Omental fat pad (tissue), 4 donors: Measurements from ENCODE around the gene PCBD1. TPM values are rescaled to one million over a fixed set of nuclear protein-coding genes. Genes with fewer than 3 reads are reported as not detected.

ENCODE experiments used
- ATAC-seq: fragments of 150-250 bp; one replicate; pipeline ENCODE4 v1.9.1; 2016; ENCODE audit warnings: mild to moderate bottlenecking, moderate library complexity; ENCODE audit not compliant: low FRiP score
- DNase-seq: peaks from one replicate; pipeline ENCODE4 v3.0.0-alpha.2; 2019; ENCODE audit warnings: low spot score
- total RNA-seq, 4 donors: library from RNA; depleted of rRNA; stranded (reverse); fragments of >200 nt; gene quantifications; one replicate each; pipeline ENCODE4 v1.1.0, GENCODE V29; 2016
- TF ChIP-seq, protein P1 (sequence below), 3 donors: fragments of 450-650 bp; IDR thresholded peaks; one replicate each; pipeline ENCODE4 v1.5.1; 2016 to 2017; ENCODE audit warnings: antibody characterized with exemption in 3 of 3, mild to moderate bottlenecking in 3 of 3, moderate library complexity in 2 of 3

The PCBD1 gene
- total RNA-seq, 4 donors from 2014 or later: 47.0 to 77.2 (median 64.3) TPM

DNA sequence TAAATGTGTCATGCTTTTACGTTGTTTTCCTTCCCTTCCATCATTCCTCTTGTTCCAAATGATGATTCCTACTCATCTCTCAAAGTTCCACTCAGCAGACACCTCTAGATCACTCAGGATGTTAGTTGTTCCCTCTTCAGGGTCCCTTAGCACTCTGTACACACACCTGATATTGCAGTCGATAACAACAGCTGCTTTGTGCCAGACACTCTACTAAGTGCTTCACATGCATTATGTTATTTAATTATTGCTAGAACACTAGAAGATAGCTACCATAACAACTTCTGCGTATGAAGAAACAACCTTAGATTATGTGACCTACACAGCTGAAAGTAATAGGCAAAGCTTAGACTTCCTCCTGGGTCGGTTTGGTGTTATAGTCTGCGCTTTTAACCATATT lies 29.6 kb downstream of the PCBD1 start:
- no peak for DNase-seq
- TF ChIP-seq, protein P1, sequence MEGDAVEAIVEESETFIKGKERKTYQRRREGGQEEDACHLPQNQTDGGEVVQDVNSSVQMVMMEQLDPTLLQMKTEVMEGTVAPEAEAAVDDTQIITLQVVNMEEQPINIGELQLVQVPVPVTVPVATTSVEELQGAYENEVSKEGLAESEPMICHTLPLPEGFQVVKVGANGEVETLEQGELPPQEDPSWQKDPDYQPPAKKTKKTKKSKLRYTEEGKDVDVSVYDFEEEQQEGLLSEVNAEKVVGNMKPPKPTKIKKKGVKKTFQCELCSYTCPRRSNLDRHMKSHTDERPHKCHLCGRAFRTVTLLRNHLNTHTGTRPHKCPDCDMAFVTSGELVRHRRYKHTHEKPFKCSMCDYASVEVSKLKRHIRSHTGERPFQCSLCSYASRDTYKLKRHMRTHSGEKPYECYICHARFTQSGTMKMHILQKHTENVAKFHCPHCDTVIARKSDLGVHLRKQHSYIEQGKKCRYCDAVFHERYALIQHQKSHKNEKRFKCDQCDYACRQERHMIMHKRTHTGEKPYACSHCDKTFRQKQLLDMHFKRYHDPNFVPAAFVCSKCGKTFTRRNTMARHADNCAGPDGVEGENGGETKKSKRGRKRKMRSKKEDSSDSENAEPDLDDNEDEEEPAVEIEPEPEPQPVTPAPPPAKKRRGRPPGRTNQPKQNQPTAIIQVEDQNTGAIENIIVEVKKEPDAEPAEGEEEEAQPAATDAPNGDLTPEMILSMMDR (IDR thresholded peaks at IDR 0.05): no peak
- ATAC-seq: no peak

DNA sequence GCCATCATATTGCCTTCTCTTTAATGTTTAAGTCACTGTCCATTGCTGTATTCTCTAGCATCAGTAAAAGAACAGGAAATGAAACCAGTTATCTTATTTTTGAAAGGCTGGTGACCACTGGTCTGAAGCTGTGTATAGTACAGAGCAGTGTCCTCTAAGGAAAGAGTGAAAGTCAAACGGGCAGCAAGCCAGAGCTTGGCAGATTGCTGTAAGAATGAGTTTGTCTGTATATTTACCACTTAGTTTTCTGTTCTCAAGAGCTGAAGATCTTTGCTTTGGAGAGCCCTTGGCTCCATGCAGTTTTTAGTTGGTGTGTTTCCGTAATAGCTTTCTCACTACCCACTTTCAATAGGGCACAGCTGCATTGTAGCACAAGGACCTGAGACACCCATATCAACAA lies 31.9 kb downstream of the PCBD1 start:
- no peak for DNase-seq
- ATAC-seq: no peak
- TF ChIP-seq, protein P1 (IDR thresholded peaks at IDR 0.05): no peak

DNA sequence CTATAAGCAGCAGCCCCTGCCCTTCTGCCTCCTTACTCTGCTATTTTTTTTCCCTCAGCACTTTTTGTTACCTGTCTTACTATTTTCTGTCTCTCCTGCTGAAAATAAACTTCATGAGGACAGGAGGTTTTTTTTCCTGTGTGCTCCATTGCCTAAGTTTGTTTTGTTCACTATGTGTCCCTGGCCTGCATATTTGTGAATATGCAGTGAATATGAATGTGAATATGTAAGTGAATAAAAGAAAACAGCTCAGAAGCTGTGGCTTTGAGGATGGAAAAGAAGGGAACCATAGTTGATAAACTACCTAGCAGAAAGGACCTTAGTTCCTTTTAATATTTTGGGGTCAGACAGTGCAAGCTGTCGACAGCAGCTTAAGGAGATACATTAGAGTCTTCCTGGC lies 34.9 kb downstream of the PCBD1 start:
- ATAC-seq (no peak), DNase-seq (no peak)
- TF ChIP-seq, protein P1 (IDR thresholded peaks at IDR 0.05): no peak

DNA sequence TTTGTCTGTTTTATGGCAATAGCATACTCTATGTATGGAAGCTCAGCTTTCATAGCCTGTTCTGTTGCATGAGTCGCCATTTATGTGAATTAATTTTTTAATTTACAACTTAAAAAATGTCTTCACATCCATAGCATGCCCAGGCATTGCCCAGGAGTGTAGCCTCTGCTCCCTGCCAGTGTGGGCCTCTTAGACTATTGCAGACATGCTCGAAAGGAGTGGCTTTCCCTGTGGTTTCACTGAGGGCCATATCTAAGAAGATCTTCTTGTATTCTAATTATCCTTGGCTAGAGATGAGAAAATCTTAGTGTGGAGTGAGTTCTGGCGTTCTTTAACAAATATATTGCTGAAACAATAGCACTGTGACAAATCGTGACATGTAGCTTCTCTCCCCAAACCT lies 35.3 kb downstream of the PCBD1 start:
- no peak for ATAC-seq
- no peak for DNase-seq
- TF ChIP-seq, protein P1 (IDR thresholded peaks at IDR 0.05): no peak

DNA sequence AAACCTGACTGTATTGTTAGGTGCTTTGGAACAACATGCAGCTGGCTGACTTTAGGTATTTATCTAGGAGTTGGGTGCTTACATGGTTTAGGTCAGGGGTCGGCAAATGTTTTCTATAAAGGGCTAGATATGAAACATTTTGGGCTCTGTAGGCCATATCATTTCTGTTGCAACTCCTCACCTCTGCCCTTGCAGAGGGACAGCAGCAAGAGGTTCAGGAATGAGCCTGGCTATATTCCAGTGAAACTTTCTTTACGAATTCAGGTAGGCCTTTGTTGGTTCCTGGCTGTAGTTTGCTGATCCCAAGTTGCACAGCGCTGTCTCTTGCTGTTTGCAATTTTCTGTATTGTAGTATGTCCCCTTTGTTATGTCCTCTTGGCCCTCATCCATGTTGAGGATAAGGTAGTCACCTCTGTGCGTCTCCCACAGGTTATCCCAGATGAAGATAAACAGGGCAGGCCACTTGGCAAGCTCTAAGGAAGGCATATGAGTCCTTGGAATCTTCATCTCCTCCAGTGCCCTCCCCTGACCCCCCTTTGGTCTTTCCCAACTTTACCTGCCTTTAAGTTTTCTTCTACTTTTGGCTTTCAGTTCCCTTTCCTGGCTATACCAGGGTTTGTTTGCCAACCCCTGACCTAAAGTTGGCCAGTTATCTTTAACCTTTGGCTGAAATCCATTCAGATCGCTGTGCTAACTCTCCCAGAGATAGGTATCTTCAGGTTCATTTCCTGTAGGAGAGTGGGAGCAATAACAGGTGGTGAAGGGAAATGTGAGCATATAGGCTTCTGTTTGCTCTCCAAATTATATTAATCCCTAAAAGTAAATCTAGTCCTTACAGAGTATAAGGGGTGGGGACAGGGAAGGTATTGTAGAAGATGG lies 36.5 kb downstream of the PCBD1 start:
- no peak for ATAC-seq
- TF ChIP-seq, protein P1 (IDR thresholded peaks at IDR 0.05): no peak
- DNase-seq: no peak

DNA sequence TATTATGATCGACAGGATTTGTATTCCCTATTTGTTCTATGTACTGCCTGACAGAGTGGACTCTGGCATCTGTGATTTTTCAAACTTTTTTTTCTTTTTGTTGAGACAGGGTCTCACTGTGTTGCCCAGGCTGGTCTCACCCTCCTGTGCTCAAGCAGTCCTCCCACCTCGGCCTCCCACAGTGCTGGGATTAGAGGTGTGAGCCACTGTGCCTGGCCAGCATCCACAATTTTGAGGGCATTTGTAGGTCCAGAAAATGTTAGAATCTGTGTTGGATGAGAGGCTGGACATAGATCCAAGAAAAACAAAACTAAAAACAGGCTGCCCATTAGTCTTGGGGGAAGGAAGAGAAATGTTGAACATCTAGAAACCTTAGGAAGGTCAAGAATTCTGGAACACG lies 38.3 kb downstream of the PCBD1 start:
- no peak for DNase-seq
- ATAC-seq: no peak
- TF ChIP-seq, protein P1 (IDR thresholded peaks at IDR 0.05): no peak

DNA sequence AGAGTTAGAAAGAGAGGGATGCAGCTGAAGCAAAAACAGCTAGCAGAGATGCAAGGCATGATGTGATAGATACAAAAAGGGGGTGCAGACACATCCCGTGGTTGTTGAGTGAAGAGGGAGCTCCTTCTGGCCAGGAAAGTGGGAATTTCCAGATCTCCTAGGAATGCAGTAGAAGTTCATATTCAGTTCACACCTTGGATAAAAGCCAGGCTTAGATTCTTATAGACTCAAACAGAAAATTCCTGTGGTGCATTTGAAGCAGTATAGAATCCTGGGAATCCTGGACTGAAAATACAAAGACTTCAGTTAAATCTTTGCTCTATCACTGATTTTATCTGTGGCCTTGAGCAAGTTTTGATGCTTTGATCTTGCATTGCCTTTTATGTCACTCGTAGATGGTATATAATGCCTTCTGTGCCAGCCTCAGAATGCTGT lies 38.8 kb downstream of the PCBD1 start:
- ATAC-seq: no peak
- DNase-seq: no peak
- TF ChIP-seq, protein P1 (IDR thresholded peaks at IDR 0.05): no peak
